Glomerular visceral epithelial cell (primary cell): ENCODE results near the gene TCF3.
A peak's percentile ranks its signal among the peaks of the same experiment; 100 is the strongest.
"Not testable (repeated sequence)": the region's sequence is repeated elsewhere in the genome, so short reads cannot be mapped to it uniquely, and the experiment has no call there.

ENCODE experiments used
- DNase-seq: peaks from one replicate; pipeline ENCODE4 v3.0.0-alpha.2; 2016; ENCODE audit errors: extremely low spot score

Gene TCF3

GRCh38 chr19:1650650-1651567, 1.5 kb downstream of the TCF3 start:
- no peak for DNase-seq

GRCh38 chr19:1649706-1650649, 2.4 kb downstream of the TCF3 start:
- DNase-seq = no peak

GRCh38 chr19:1648920-1649541, 3.4 kb downstream of the TCF3 start:
- peak; percentile 52 for DNase-seq

- DNase-seq = peak; percentile 20
These were observed 4.0 kb downstream of the TCF3 start for GRCh38 chr19:1648459-1648849.

GRCh38 chr19:1647501-1648458, 4.6 kb downstream of the TCF3 start:
- DNase-seq = no peak

- no peak for DNase-seq
These were observed 5.6 kb downstream of the TCF3 start for GRCh38 chr19:1646659-1647453.

- no peak for DNase-seq
These were observed 6.3 kb downstream of the TCF3 start for GRCh38 chr19:1646149-1646548.

GRCh38 chr19:1645299-1645698, 7.1 kb downstream of the TCF3 start:
- no peak for DNase-seq

GRCh38 chr19:1644070-1644469, 8.3 kb downstream of the TCF3 start:
- no peak for DNase-seq

GRCh38 chr19:1640893-1641448, 11.4 kb downstream of the TCF3 start:
- DNase-seq = not testable (repeated sequence)

- DNase-seq = no peak
These were observed 15.8 kb downstream of the TCF3 start for GRCh38 chr19:1636325-1637236.

- no peak for DNase-seq
These were observed 17.5 kb downstream of the TCF3 start for GRCh38 chr19:1634938-1635243.

GRCh38 chr19:1634242-1634937, 18.0 kb downstream of the TCF3 start:
- no peak for DNase-seq

- no peak for DNase-seq
These were observed 19.1 kb downstream of the TCF3 start for GRCh38 chr19:1633269-1633826.

- DNase-seq = no peak
These were observed 19.8 kb downstream of the TCF3 start for GRCh38 chr19:1632462-1633268.

GRCh38 chr19:1631557-1632100, 20.8 kb downstream of the TCF3 start:
- no peak for DNase-seq

GRCh38 chr19:1630811-1631210, 21.6 kb downstream of the TCF3 start:
- DNase-seq = no peak
